Measurements from ENCODE around the gene PSMA3.

PSMA3 gene

DNA sequence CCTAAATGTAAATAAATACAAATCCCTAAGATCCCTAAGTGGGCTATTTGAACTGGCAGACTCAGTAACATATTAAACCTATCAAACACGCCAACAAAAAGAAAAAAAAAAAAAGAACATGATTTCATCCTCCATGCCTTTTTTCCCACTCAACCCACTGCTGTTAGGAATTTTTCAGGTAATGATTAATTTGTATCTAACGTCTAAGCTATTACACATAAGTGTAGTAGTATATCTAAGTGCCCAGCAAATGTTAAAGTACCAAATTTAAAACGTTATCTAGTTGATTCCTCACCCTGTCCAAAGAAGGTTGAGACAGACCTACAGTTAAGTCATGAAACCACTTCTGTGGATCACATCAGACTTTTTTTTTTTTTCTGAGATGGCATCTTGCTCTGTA lies 37.3 kb downstream of the PSMA3 start:
- Histone ChIP-seq H3K27ac (ENCODE audit: insufficient read depth in 1 of 2, low read depth in 1 of 2, low read length in 2 of 2, poor library complexity in 1 of 2, severe bottlenecking in 2 of 2) (peak overlapping the region; percentile 64 to 86), H3K4me1 (ENCODE audit: control extremely low read depth in 1 of 4, control insufficient read depth in 4 of 4, insufficient read depth in 4 of 4, low read length in 3 of 4) (peaks cover 14 to 29% (median 21%) of the 10 kb centered on the region in 4 experiments), H3K36me3 (ENCODE audit: control insufficient read depth in 4 of 4, insufficient read depth in 4 of 4, low read length in 3 of 4) (peaks cover 24 to 56% (median 39%) of the 10 kb centered on the region in 4 experiments), H3K27me3 (replicated peaks in 2 of 5; ENCODE audit: control insufficient read depth in 4 of 5, insufficient read depth in 5 of 5, low read length in 4 of 5) (no peaks in the 10 kb centered on the region), H3K4me3 (ENCODE audit: control insufficient read depth in 1 of 7, extremely low read depth in 1 of 7, insufficient read depth in 4 of 7, low read depth in 2 of 7, low read length in 6 of 7) (peak overlapping the region in 1 of 7 experiments; percentile 42), H3K9me3 (ENCODE audit: control extremely low read depth in 1 of 5, control insufficient read depth in 4 of 5, insufficient read depth in 2 of 5, low read depth in 1 of 5, low read length in 4 of 5) (no peaks in the 10 kb centered on the region)
- CTCF ChIA-PET, result interaction anchor here (0.6 to 0.7 kb wide), 2 partner anchors 15 to 113 kb away, joined by 3 read pairs; no protein-coding TSS in a partner anchor
- no peak for DNase-seq
- POLR2A ChIA-PET, result interaction anchor here (0.6 kb wide), 1 partner anchor 41 kb away, joined by 6 read pairs; no protein-coding TSS in a partner anchor
- 100% methylated on average over 1 of the region's 3 CpGs for WGBS (ENCODE audit: insufficient coverage)

DNA sequence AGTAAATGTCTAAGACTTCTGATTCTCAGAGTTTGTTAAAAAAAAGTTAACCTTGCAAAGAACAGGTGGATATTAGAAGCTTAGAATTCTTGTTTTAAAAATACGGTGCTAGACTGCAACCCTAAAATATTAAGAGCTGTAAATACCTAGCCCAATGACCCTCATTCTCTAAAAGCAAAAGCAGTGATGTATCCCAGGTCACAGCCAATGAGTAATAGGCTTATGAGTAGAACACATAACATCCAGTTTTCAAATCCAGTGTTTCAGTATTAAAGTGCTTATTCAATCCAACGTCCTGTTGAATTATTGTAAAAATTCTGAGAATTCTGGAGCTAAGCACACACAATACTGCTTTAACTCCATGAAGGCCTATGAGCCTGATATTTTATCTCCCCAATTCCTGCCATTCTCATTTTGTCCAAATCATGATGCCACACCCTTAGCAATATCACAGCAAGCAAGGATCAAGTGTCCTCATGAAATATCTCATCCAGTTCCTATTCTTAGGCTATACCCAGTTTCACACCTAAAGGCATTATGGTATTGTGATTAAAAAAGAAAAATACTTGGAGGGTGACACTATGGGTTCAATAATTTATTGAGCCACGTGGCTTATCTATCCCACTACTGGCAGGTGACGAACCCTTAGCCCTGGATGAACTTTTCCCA lies 38.4 kb downstream of the PSMA3 start:
- Histone ChIP-seq H3K27ac (ENCODE audit: insufficient read depth in 1 of 2, low read depth in 1 of 2, low read length in 2 of 2, poor library complexity in 1 of 2, severe bottlenecking in 2 of 2) (no peak overlapping the region), H3K36me3 (ENCODE audit: control insufficient read depth in 4 of 4, insufficient read depth in 4 of 4, low read length in 3 of 4) (peaks cover 29 to 58% (median 43%) of the 10 kb centered on the region in 4 experiments), H3K27me3 (replicated peaks in 2 of 5; ENCODE audit: control insufficient read depth in 4 of 5, insufficient read depth in 5 of 5, low read length in 4 of 5) (no peaks in the 10 kb centered on the region), H3K4me1 (ENCODE audit: control extremely low read depth in 1 of 4, control insufficient read depth in 4 of 4, insufficient read depth in 4 of 4, low read length in 3 of 4) (peaks cover 14 to 29% (median 21%) of the 10 kb centered on the region in 4 experiments), H3K4me3 (ENCODE audit: control insufficient read depth in 1 of 7, extremely low read depth in 1 of 7, insufficient read depth in 4 of 7, low read depth in 2 of 7, low read length in 6 of 7) (no peak overlapping the region), H3K9me3 (ENCODE audit: control extremely low read depth in 1 of 5, control insufficient read depth in 4 of 5, insufficient read depth in 2 of 5, low read depth in 1 of 5, low read length in 4 of 5) (no peaks in the 10 kb centered on the region)
- CTCF ChIA-PET, result interaction anchor here (1.5 kb wide), 1 partner anchor 39 kb away, joined by 3 read pairs; no protein-coding TSS in a partner anchor
- WGBS (ENCODE audit: insufficient coverage), result 100% methylated on average over 1 of the region's 4 CpGs
- no peak for DNase-seq
- POLR2A ChIA-PET, result no interaction called here

DNA sequence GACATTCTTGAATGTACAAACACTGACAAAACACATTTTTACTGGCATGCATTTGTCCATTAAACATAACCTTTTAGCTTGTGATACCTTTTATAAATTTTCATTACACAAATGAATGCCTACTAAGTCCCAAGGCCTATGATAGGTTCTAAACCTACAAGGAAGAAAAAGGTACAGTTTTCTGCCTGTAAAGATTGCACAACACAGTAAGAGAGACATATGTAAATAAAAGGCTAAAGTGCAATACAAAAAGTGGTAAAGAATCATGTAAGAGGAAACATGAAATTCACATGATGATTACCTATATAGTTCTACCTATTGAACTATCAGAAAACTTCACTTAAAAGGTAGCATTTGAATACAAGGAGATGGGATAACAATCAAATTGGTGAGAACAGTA lies 39.1 kb downstream of the PSMA3 start:
- H3K9me3 ChIP-seq (ENCODE audit: control extremely low read depth in 1 of 5, control insufficient read depth in 4 of 5, insufficient read depth in 2 of 5, low read depth in 1 of 5, low read length in 4 of 5), result no peaks in the 10 kb centered on the region
- ChIA-PET CTCF (interaction anchor here (1.5 kb wide), 1 partner anchor 39 kb away, joined by 3 read pairs; no protein-coding TSS in a partner anchor), POLR2A (no interaction called here)
- no peak overlapping the region for H3K4me3 ChIP-seq (ENCODE audit: control insufficient read depth in 1 of 7, extremely low read depth in 1 of 7, insufficient read depth in 4 of 7, low read depth in 2 of 7, low read length in 6 of 7)
- H3K36me3 ChIP-seq (ENCODE audit: control insufficient read depth in 4 of 4, insufficient read depth in 4 of 4, low read length in 3 of 4), result peaks cover 29 to 57% (median 46%) of the 10 kb centered on the region in 4 experiments
- no peaks in the 10 kb centered on the region for H3K27me3 ChIP-seq (replicated peaks in 2 of 5; ENCODE audit: control insufficient read depth in 4 of 5, insufficient read depth in 5 of 5, low read length in 4 of 5)
- peaks cover 14 to 29% (median 21%) of the 10 kb centered on the region in 4 experiments for H3K4me1 ChIP-seq (ENCODE audit: control extremely low read depth in 1 of 4, control insufficient read depth in 4 of 4, insufficient read depth in 4 of 4, low read length in 3 of 4)
- no peak for DNase-seq
- H3K27ac ChIP-seq (ENCODE audit: insufficient read depth in 1 of 2, low read depth in 1 of 2, low read length in 2 of 2, poor library complexity in 1 of 2, severe bottlenecking in 2 of 2), result no peak overlapping the region

DNA sequence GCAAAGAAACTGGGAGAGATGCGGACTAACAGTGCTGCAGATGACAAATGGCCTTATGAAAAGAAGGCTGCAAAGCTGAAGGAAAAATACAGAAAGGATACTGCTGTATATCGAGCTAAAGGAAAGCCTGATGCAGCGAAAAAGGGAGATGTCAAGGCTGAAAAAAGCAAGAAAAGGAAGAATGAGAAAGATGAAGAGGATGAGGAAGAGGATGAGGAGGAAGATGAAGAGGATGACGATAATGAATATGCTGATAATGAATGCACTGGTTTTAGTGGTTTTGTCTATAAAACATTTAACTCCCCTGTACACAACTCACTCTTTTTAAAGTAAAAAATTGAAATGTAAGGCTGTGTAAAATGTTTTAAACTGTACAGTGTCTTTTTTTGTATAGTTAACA lies 40.5 kb downstream of the PSMA3 start:
- no peak overlapping the region for H3K4me3 ChIP-seq (ENCODE audit: control insufficient read depth in 1 of 7, extremely low read depth in 1 of 7, insufficient read depth in 4 of 7, low read depth in 2 of 7, low read length in 6 of 7)
- no peaks in the 10 kb centered on the region for H3K27me3 ChIP-seq (replicated peaks in 2 of 5; ENCODE audit: control insufficient read depth in 4 of 5, insufficient read depth in 5 of 5, low read length in 4 of 5)
- no peaks in the 10 kb centered on the region for H3K9me3 ChIP-seq (ENCODE audit: control extremely low read depth in 1 of 5, control insufficient read depth in 4 of 5, insufficient read depth in 2 of 5, low read depth in 1 of 5, low read length in 4 of 5)
- 100% methylated on average over 3 of the region's 4 CpGs for WGBS (ENCODE audit: insufficient coverage)
- peaks cover 14 to 29% (median 21%) of the 10 kb centered on the region in 4 experiments for H3K4me1 ChIP-seq (ENCODE audit: control extremely low read depth in 1 of 4, control insufficient read depth in 4 of 4, insufficient read depth in 4 of 4, low read length in 3 of 4)
- no peak overlapping the region for H3K27ac ChIP-seq (ENCODE audit: insufficient read depth in 1 of 2, low read depth in 1 of 2, low read length in 2 of 2, poor library complexity in 1 of 2, severe bottlenecking in 2 of 2)
- H3K36me3 ChIP-seq (ENCODE audit: control insufficient read depth in 4 of 4, insufficient read depth in 4 of 4, low read length in 3 of 4), result peaks cover 30 to 66% (median 46%) of the 10 kb centered on the region in 4 experiments
- no peak for DNase-seq
- POLR2A ChIA-PET, result interaction anchor here (0.5 kb wide), 1 partner anchor 82 kb away, joined by 3 read pairs; no protein-coding TSS in a partner anchor
- CTCF ChIA-PET, result interaction anchor here (0.7 to 2.1 kb wide), 3 partner anchors 9 to 41 kb away, joined by 3 to 7 read pairs (median 4); partner anchors contain the start of gene ARID4A

DNA sequence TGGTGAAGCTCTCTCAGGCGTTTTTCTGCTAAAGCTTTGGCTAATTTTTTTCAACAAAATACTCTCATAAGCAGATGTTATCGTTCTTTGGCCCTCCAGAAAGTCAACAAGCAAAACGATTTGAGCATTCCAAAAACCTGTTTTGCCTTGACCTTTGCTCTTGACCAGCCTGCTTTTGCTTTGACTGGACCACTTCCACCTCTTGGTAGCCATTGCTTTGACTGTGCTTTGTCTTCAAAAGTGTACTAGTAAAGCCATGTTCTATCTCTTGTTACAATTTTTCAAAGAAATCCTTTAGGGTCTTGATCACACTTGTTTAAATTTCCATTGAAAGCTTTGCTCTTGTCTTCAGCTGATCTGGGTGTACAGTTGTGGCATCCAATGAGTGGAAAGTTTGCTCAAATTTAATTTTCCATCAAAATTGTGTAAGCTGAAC lies 43.0 kb downstream of the PSMA3 start:
- POLR2A ChIA-PET, result no interaction called here
- Histone ChIP-seq H3K36me3 (ENCODE audit: control insufficient read depth in 4 of 4, insufficient read depth in 4 of 4, low read length in 3 of 4) (peaks cover 37 to 80% (median 58%) of the 10 kb centered on the region in 4 experiments), H3K9me3 (ENCODE audit: control extremely low read depth in 1 of 5, control insufficient read depth in 4 of 5, insufficient read depth in 2 of 5, low read depth in 1 of 5, low read length in 4 of 5) (no peaks in the 10 kb centered on the region), H3K4me1 (ENCODE audit: control extremely low read depth in 1 of 4, control insufficient read depth in 4 of 4, insufficient read depth in 4 of 4, low read length in 3 of 4) (peaks cover 0 to 17% (median 5%) of the 10 kb centered on the region in 4 experiments), H3K27me3 (replicated peaks in 2 of 5; ENCODE audit: control insufficient read depth in 4 of 5, insufficient read depth in 5 of 5, low read length in 4 of 5) (no peaks in the 10 kb centered on the region), H3K27ac (ENCODE audit: insufficient read depth in 1 of 2, low read depth in 1 of 2, low read length in 2 of 2, poor library complexity in 1 of 2, severe bottlenecking in 2 of 2) (no peak overlapping the region), H3K4me3 (ENCODE audit: control insufficient read depth in 1 of 7, extremely low read depth in 1 of 7, insufficient read depth in 4 of 7, low read depth in 2 of 7, low read length in 6 of 7) (no peak overlapping the region)
- 93% methylated on average over 2 of the region's 3 CpGs for WGBS (ENCODE audit: insufficient coverage)
- DNase-seq, result no peak
- CTCF ChIA-PET, result interaction anchor here (1.5 kb wide), 1 partner anchor 11 kb away, joined by 6 read pairs; the partner anchor contains the start of gene ARID4A

DNA sequence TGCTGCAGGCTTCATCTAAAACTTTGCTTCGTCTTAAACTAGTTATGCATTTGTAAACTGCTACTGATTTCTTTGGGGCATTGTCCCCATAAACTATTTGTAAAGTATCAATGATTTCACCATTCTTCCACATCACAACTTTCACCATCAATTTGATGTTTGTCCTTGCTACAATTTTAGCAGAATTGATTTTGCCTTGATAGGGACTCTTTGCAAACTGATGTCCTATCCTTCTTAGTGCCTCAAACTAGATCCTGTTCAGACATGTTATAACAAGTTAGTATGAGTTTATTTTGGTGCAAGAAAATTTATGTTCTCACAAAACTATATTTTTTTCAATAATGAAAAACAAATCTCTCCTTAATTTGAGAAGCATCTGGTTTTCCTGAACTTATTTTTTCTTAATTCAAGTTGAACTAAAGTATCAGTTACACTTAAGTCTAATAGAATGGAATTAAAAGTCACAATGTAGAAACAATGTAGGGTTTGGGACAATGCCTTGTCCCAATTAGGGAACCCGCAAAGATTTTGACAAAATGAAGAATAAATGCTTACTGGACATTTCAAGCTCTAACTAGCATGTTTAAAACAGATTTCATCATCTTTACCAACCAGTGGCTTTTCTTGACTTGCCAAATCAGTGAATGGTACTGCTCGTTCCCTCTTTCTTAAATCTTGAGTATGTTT lies 43.6 kb downstream of the PSMA3 start:
- no peaks in the 10 kb centered on the region for H3K9me3 ChIP-seq (ENCODE audit: control extremely low read depth in 1 of 5, control insufficient read depth in 4 of 5, insufficient read depth in 2 of 5, low read depth in 1 of 5, low read length in 4 of 5)
- H3K27ac ChIP-seq (ENCODE audit: insufficient read depth in 1 of 2, low read depth in 1 of 2, low read length in 2 of 2, poor library complexity in 1 of 2, severe bottlenecking in 2 of 2), result no peak overlapping the region
- CTCF ChIA-PET, result interaction anchor here (1.5 to 1.6 kb wide), 2 partner anchors 10 kb away, joined by 3 to 6 read pairs; partner anchors contain the start of gene ARID4A
- H3K36me3 ChIP-seq (ENCODE audit: control insufficient read depth in 4 of 4, insufficient read depth in 4 of 4, low read length in 3 of 4), result peaks cover 34 to 80% (median 56%) of the 10 kb centered on the region in 4 experiments
- peaks cover 0 to 15% (median 6%) of the 10 kb centered on the region in 4 experiments for H3K4me1 ChIP-seq (ENCODE audit: control extremely low read depth in 1 of 4, control insufficient read depth in 4 of 4, insufficient read depth in 4 of 4, low read length in 3 of 4)
- H3K27me3 ChIP-seq (replicated peaks in 2 of 5; ENCODE audit: control insufficient read depth in 4 of 5, insufficient read depth in 5 of 5, low read length in 4 of 5), result no peaks in the 10 kb centered on the region
- POLR2A ChIA-PET, result no interaction called here
- H3K4me3 ChIP-seq (ENCODE audit: control insufficient read depth in 1 of 7, extremely low read depth in 1 of 7, insufficient read depth in 4 of 7, low read depth in 2 of 7, low read length in 6 of 7), result no peak overlapping the region
- 50% methylated on average over 2 of the region's 3 CpGs for WGBS (ENCODE audit: insufficient coverage)
- no peak for DNase-seq

Data from common myeloid progenitor, CD34-positive (primary cell).